K562 (cell line): Measurements from ENCODE around the gene TBC1D17. TPM values are rescaled to one million over a fixed set of nuclear protein-coding genes. Genes with fewer than 3 reads are reported as not detected.

Experiments used
- ATAC-seq: fragments of 200-7000 bp; cut with Tn5 transposase; 3 replicates; pipeline ENCODE4 v1.9.1; 2020; ENCODE audit warnings: moderate library complexity
- BruUV-seq: library from RNA; stranded (reverse); fragments of 400-500 nt; replicated peaks from 2 replicates; lab custom pipeline; 2021; lab: Mats Ljungman, UMichigan
- CTCF ChIA-PET: fragments of 300-600 bp; formaldehyde crosslinking; extraction: SDS; loops from one replicate; lab custom pipeline; 2021; ENCODE audit warnings: low intra/inter-chr PET ratio; lab: Yijun Ruan, JAX
- POLR2A ChIA-PET: fragments of 300-600, 350-650 bp; sonication (Branson Sonifier 250); formaldehyde crosslinking; extraction: SDS; loops from one replicate; lab custom pipeline; 2021; ENCODE audit warnings: antibody characterized with exemption, inconsistent platforms; lab: Yijun Ruan, JAX
- DNase-seq, 4 experiments: peaks; one replicate each; pipeline versions ENCODE4 v3.0.0 to v3.0.0-alpha.2; 2011 to 2018; ENCODE audit warnings: low spot score in 3 of 4, mixed read lengths in 3 of 4; ENCODE audit errors: extremely low read depth in 1 of 4
- FAIRE-seq: peaks from 2 replicates; lab custom pipeline; 2011; peaks lifted over from hg19 to GRCh38; lab: Jason Lieb, UNC
- H2AFZ ChIP-seq: 2 replicates; pipeline ENCODE4 v1.6.0; 2011; ENCODE audit warnings: low read depth, low read length, control low read depth, inconsistent platforms
- H3K27ac ChIP-seq: fragments of 200-600 bp; 3 replicates; pipeline ENCODE4 v1.8.0; 2011; ENCODE audit warnings: low read depth, mild to moderate bottlenecking, control low read depth, inconsistent platforms, low read length, moderate library complexity, mixed read lengths; ENCODE audit errors: extremely low read depth
- H3K27me3 ChIP-seq, 2 experiments: fragments of 300-600 bp in 1 of 2; 2 replicates in 1 of 2; 3 replicates in 1 of 2; pipeline versions ENCODE4 v1.6.0 to v1.8.0; 2011; ENCODE audit warnings: inconsistent platforms in 2 of 2, low read length in 2 of 2, mild to moderate bottlenecking in 1 of 2, mixed read lengths in 1 of 2, moderate library complexity in 1 of 2; ENCODE audit not compliant: control insufficient read depth in 2 of 2, insufficient read depth in 2 of 2
- H3K36me3 ChIP-seq: fragments of 300-600 bp; 3 replicates; pipeline ENCODE4 v1.8.0; 2011; ENCODE audit warnings: mild to moderate bottlenecking, low read length, inconsistent platforms; ENCODE audit not compliant: control insufficient read depth, insufficient read depth
- H3K4me1 ChIP-seq, 2 experiments: fragments of 200-600 bp in 1 of 2; replicated peaks in 1 of 2; 2 replicates in 1 of 2; 3 replicates in 1 of 2; pipeline versions ENCODE4 v1.5.1 to v1.8.0; 2011; ENCODE audit warnings: inconsistent platforms in 2 of 2, low read length in 2 of 2, mild to moderate bottlenecking in 1 of 2, mixed read lengths in 1 of 2, moderate library complexity in 1 of 2; ENCODE audit not compliant: control insufficient read depth in 2 of 2, insufficient read depth in 2 of 2
- H3K4me2 ChIP-seq: 2 replicates; pipeline ENCODE4 v1.6.1; 2011; ENCODE audit warnings: low read length, control low read depth, inconsistent platforms, mixed read lengths; ENCODE audit not compliant: insufficient read depth
- H3K4me3 ChIP-seq: fragments of 200-600 bp; sonication (generic), shearing (Covaris generic); 2 replicates; pipeline ENCODE4 v1.5.1; 2016; ENCODE audit warnings: control low read depth, inconsistent platforms
- H3K79me2 ChIP-seq: fragments of 200-600 bp; 3 replicates; pipeline ENCODE4 v1.8.0; 2011; ENCODE audit warnings: low read length, inconsistent platforms; ENCODE audit not compliant: control insufficient read depth, insufficient read depth
- H3K9ac ChIP-seq, 2 experiments: 2 replicates each; pipeline versions ENCODE4 v1.6.0 to v1.6.1; 2011; ENCODE audit warnings: low read depth in 2 of 2, low read length in 2 of 2, control low read depth in 1 of 2, inconsistent platforms in 1 of 2, mild to moderate bottlenecking in 1 of 2, mixed read lengths in 1 of 2; ENCODE audit not compliant: insufficient read depth in 1 of 2
- H3K9me1 ChIP-seq: one replicate; pipeline ENCODE4 v1.6.0; 2011; ENCODE audit warnings: inconsistent platforms, mild to moderate bottlenecking, low read length, moderate library complexity; ENCODE audit not compliant: control insufficient read depth, insufficient read depth
- H3K9me3 ChIP-seq: replicated peaks from 2 replicates; pipeline ENCODE4 v1.5.1; 2011; ENCODE audit warnings: low read depth, low read length, inconsistent platforms; ENCODE audit not compliant: control insufficient read depth, insufficient read depth
- H4K20me1 ChIP-seq: replicated peaks from 2 replicates; pipeline ENCODE4 v1.6.1; 2011; ENCODE audit warnings: low read length, inconsistent platforms, mixed read lengths; ENCODE audit not compliant: control insufficient read depth, insufficient read depth
- ARHGAP35 ChIP-seq: fragments of 450-650 bp; IDR thresholded peaks from 2 replicates; pipeline ENCODE4 v1.6.1; 2018; ENCODE audit not compliant: partially characterized antibody
- ELF4 ChIP-seq: fragments of 450-650 bp; formaldehyde crosslinking; IDR thresholded peaks from 2 replicates; pipeline ENCODE4 v1.4.0; 2022; ENCODE audit warnings: missing genetic modification characterization
- EP400 ChIP-seq: fragments of 450-650 bp; IDR thresholded peaks from 2 replicates; pipeline ENCODE4 v1.6.1; 2017; ENCODE audit warnings: antibody characterized with exemption, mild to moderate bottlenecking, moderate library complexity
- EWSR1 ChIP-seq: fragments of 450-650 bp; IDR thresholded peaks from 2 replicates; pipeline ENCODE4 v1.6.1; 2018; ENCODE audit warnings: borderline replicate concordance, mild to moderate bottlenecking, low read depth, moderate library complexity; ENCODE audit not compliant: partially characterized antibody
- FOS ChIP-seq: IDR thresholded peaks from 3 replicates; pipeline ENCODE4 v1.6.1; 2011; ENCODE audit not compliant: insufficient read length; ENCODE audit errors: extremely low read depth
- GATAD2A ChIP-seq: fragments of 450-650 bp; IDR thresholded peaks from 2 replicates; pipeline ENCODE4 v1.6.1; 2017
- IFI16 ChIP-seq: fragments of 250-450 bp; sonication (Bioruptor Pico); IDR thresholded peaks from 2 replicates; pipeline ENCODE4 v2.1.2; 2022; ENCODE audit warnings: mild to moderate bottlenecking, inconsistent platforms
- JUN ChIP-seq, 2 experiments: sonication (generic) in 1 of 2; formaldehyde crosslinking in 1 of 2; IDR thresholded peaks; 2 replicates each; pipeline versions ENCODE4 v1.6.1 to v1.8.0; 2012 to 2022; ENCODE audit warnings: borderline replicate concordance in 2 of 2, mild to moderate bottlenecking in 2 of 2, improper control_type of control experiment in 1 of 2, low read depth in 1 of 2, low read length in 1 of 2, missing genetic modification reagents in 1 of 2
- KHSRP ChIP-seq: fragments of 450-650 bp; IDR thresholded peaks from 2 replicates; pipeline ENCODE4 v1.6.1; 2017
- KLF16 ChIP-seq: IDR thresholded peaks from 2 replicates; pipeline ENCODE4 v1.6.1; 2016; ENCODE audit warnings: antibody characterized with exemption
- LCOR ChIP-seq: sonication (generic); formaldehyde crosslinking; IDR thresholded peaks from 2 replicates; pipeline ENCODE4 v1.8.0; 2022; ENCODE audit warnings: mild to moderate bottlenecking, missing genetic modification reagents
- MYBL2 ChIP-seq, 2 experiments: fragments of 450-650 bp in 1 of 2; sonication (generic) in 1 of 2; formaldehyde crosslinking in 1 of 2; IDR thresholded peaks; 2 replicates each; pipeline versions ENCODE4 v1.6.1 to v1.8.1; 2017 to 2022; ENCODE audit warnings: borderline replicate concordance in 1 of 2, inconsistent platforms in 1 of 2, low read depth in 1 of 2, mild to moderate bottlenecking in 1 of 2, missing genetic modification reagents in 1 of 2, moderate library complexity in 1 of 2
- NFXL1 ChIP-seq: fragments of 450-650 bp; formaldehyde crosslinking; IDR thresholded peaks from 2 replicates; pipeline ENCODE4 v1.4.0; 2021; ENCODE audit warnings: mild to moderate bottlenecking
- NR3C1 ChIP-seq: sonication (generic); formaldehyde crosslinking; IDR thresholded peaks from 2 replicates; pipeline ENCODE4 v1.8.1; 2022; ENCODE audit warnings: missing genetic modification reagents
- POLR2B ChIP-seq: fragments of 450-650 bp; IDR thresholded peaks from 2 replicates; pipeline ENCODE4 v1.6.1; 2018; ENCODE audit warnings: low read depth; ENCODE audit not compliant: partially characterized antibody
- SIN3A ChIP-seq, 2 experiments: fragments of 150-350 bp in 1 of 2; IDR thresholded peaks; 2 replicates each; pipeline ENCODE4 v1.6.1; 2011 to 2016; ENCODE audit warnings: borderline replicate concordance in 2 of 2, low read depth in 2 of 2, low read length in 2 of 2, mild to moderate bottlenecking in 2 of 2, moderate library complexity in 2 of 2; ENCODE audit not compliant: control insufficient read depth in 1 of 2
- TARDBP ChIP-seq: fragments of 450-650 bp; IDR thresholded peaks from 2 replicates; pipeline ENCODE4 v1.6.1; 2016
- ZNF217 ChIP-seq: sonication (generic); formaldehyde crosslinking; IDR thresholded peaks from 2 replicates; pipeline ENCODE4 v1.8.0; 2022; ENCODE audit warnings: mild to moderate bottlenecking, missing genetic modification reagents
- WGBS: fragments of 100-300 bp; shearing (Covaris generic); methylation state at CpG from one replicate; pipeline ENCODE4 v1.1.6; 2016; ENCODE audit warnings: low coverage, mixed read lengths; ENCODE audit not compliant: insufficient coverage; ENCODE audit errors: missing lambda C conversion rate; 5-methylcytosine and 5-hydroxymethylcytosine counted together
- in situ Hi-C: fragments of 300-500 bp; cut with MboI; formaldehyde crosslinking; loops from 4 replicates; pipeline ENCODE4 v1.15.0; 2018; ENCODE audit warnings: inconsistent platforms, mixed read lengths
- intact Hi-C: fragments of 100-400 bp; cut with micrococcal nuclease; formaldehyde crosslinking; loops from 2 replicates; pipeline ENCODE4 v1.14.2; 2022
- polyA plus RNA-seq, 8 experiments: library from polyadenylated mRNA; depleted of rRNA in 4 of 8; stranded (reverse) in 5 of 8; unstranded in 3 of 8; fragments of >200 nt; fragmentation: Nextera tagmentation in 2 of 8; fragmentation: Illumina TruSeq in 1 of 8; extraction: Ambion mirVana in 2 of 8; extraction: Trizol in 1 of 8; gene quantifications; 2 replicates each; pipeline versions ENCODE4 v1.2.1 to v1.2.3, GENCODE V29; 2011 to 2014; ENCODE audit warnings: inconsistent platforms in 1 of 8, missing spikeins in 1 of 8
- total RNA-seq, 7 experiments: library from RNA; depleted of rRNA in 6 of 7; stranded (reverse); fragments of >200 nt in 6 of 7; fragmentation: Illumina TruSeq in 2 of 7; extraction: Trizol in 2 of 7; gene quantifications; 2 replicates each; pipeline versions ENCODE4 v1.2.1 to v1.2.3, GENCODE V29; 2011 to 2021; ENCODE audit warnings: low replicate concordance in 1 of 7
- TF ChIP-seq, protein P1 (sequence below): fragments of 450-650 bp; IDR thresholded peaks from 2 replicates; pipeline ENCODE4 v1.7.1; 2018; ENCODE audit warnings: mild to moderate bottlenecking, low read depth; ENCODE audit not compliant: partially characterized antibody

TBC1D17 gene
- total and polyA plus RNA-seq, 9 of the 15 experiments (the other 6 are each of a cell fraction or from before 2014, with no cell fraction given): 0.42 to 16.0 (median 3.8) TPM

DNA sequence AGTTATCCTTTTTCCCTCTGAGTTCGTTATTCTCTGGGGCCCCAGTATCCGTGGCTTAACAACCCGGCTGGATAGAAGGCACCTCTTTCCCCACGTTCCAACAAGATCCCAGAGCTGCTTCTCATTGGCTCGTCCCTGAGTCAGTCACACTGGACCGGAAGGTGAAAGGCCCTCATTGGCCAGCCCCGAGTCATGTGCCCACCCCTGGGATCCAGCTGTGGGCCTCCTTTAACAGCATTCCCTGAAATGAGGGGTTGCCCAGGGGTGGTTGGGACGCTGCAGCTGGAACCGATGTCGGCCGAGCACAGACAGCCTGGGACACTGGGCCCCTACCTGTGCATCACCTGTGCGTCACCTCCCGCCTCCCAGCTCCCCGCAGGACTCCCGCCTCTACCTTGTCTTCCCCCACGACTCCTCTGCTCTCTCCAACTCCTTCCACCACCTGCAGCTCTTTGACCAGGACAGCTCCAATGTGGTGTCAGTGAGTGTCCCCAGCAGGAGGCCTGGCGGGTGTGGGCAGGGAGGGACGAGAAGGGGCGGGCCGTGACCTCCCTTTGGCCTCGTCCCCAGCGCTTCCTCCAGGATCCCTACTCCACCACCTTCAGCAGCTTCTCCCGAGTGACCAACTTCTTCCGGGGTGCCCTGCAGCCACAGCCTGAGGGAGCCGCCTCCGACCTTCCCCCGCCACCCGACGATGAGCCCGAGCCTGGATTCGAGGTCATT lies 4.3 kb downstream of the TBC1D17 start:
- 77% methylated on average over 30 of the region's 31 CpGs for WGBS
- no peak for ATAC-seq
- ChIA-PET CTCF (no interaction called here), POLR2A (interaction anchor here (0.6 kb wide), 4 partner anchors 31 to 61 kb away, joined by 3 to 4 read pairs (median 3); no protein-coding TSS in a partner anchor)
- H3K27me3 ChIP-seq: no peaks in the 10 kb centered on the region
- H3K4me3 ChIP-seq: no peak overlapping the region
- H3K4me1 ChIP-seq: peaks cover 6 to 54% of the 10 kb centered on the region in 2 experiments; a peak in 3 of 5 replicates
- peak; percentile 57 to 83 (median 72) for DNase-seq
- peak overlapping the region in 1 of 2 experiments; percentile 66; a peak in 2 of 4 replicates for H3K9ac ChIP-seq
- H4K20me1 ChIP-seq: no peaks in the 10 kb centered on the region
- H3K36me3 ChIP-seq: peaks cover 55% of the 10 kb centered on the region
- no peaks in the 10 kb centered on the region for H3K9me1 ChIP-seq
- intact Hi-C loops (no loop called here), in situ Hi-C loops (no loop called here)
- H3K4me2 ChIP-seq: no peak overlapping the region
- peaks cover 4% of the 10 kb centered on the region for H3K79me2 ChIP-seq
- FAIRE-seq: no peak
- H3K27ac ChIP-seq: no peak overlapping the region
- BruUV-seq: no TSS peak
- H2AFZ ChIP-seq: no peak overlapping the region
- H3K9me3 ChIP-seq: no peaks in the 10 kb centered on the region
- TF ChIP-seq NFXL1 (CRISPR knock-in tag): no peak
- TF ChIP-seq NR3C1 (CRISPR knock-in tag): no peak
- no peak for TF ChIP-seq FOS
- TF ChIP-seq IFI16: no peak
- TF ChIP-seq EP400: no peak
- no peak for TF ChIP-seq KLF16
- TF ChIP-seq JUN (IDR thresholded peaks at IDR 0.05; ENCODE audit: borderline replicate concordance, low read depth, low read length): no peak
- no peak for TF ChIP-seq JUN (CRISPR knock-in tag; IDR thresholded peaks at IDR 0.05; ENCODE audit: borderline replicate concordance)
- no peak for TF ChIP-seq EWSR1
- no peak for TF ChIP-seq LCOR (CRISPR knock-in tag)
- TF ChIP-seq MYBL2 (IDR thresholded peaks at IDR 0.05; ENCODE audit: low read depth): no peak
- TF ChIP-seq MYBL2 (CRISPR knock-in tag; IDR thresholded peaks at IDR 0.05; ENCODE audit: borderline replicate concordance): no peak
- no peak for TF ChIP-seq POLR2B
- no peak for TF ChIP-seq SIN3A (IDR thresholded peaks at IDR 0.05; ENCODE audit: borderline replicate concordance in 2 of 2, control insufficient read depth in 1 of 2, low read depth in 2 of 2, low read length in 2 of 2)
- no peak for TF ChIP-seq GATAD2A
- no peak for TF ChIP-seq ELF4 (CRISPR knock-in tag)
- TF ChIP-seq, protein P1, sequence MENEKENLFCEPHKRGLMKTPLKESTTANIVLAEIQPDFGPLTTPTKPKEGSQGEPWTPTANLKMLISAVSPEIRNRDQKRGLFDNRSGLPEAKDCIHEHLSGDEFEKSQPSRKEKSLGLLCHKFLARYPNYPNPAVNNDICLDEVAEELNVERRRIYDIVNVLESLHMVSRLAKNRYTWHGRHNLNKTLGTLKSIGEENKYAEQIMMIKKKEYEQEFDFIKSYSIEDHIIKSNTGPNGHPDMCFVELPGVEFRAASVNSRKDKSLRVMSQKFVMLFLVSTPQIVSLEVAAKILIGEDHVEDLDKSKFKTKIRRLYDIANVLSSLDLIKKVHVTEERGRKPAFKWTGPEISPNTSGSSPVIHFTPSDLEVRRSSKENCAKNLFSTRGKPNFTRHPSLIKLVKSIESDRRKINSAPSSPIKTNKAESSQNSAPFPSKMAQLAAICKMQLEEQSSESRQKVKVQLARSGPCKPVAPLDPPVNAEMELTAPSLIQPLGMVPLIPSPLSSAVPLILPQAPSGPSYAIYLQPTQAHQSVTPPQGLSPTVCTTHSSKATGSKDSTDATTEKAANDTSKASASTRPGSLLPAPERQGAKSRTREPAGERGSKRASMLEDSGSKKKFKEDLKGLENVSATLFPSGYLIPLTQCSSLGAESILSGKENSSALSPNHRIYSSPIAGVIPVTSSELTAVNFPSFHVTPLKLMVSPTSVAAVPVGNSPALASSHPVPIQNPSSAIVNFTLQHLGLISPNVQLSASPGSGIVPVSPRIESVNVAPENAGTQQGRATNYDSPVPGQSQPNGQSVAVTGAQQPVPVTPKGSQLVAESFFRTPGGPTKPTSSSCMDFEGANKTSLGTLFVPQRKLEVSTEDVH: no peak
- no peak for TF ChIP-seq TARDBP
- TF ChIP-seq ARHGAP35: no peak
- TF ChIP-seq KHSRP: no peak
- TF ChIP-seq ZNF217: no peak
